Measurements from ENCODE around the gene CCDC88A.
"Not testable (repeated sequence)": the region's sequence is repeated elsewhere in the genome, so short reads cannot be mapped to it uniquely, and the experiment has no call there.

CCDC88A gene

DNA sequence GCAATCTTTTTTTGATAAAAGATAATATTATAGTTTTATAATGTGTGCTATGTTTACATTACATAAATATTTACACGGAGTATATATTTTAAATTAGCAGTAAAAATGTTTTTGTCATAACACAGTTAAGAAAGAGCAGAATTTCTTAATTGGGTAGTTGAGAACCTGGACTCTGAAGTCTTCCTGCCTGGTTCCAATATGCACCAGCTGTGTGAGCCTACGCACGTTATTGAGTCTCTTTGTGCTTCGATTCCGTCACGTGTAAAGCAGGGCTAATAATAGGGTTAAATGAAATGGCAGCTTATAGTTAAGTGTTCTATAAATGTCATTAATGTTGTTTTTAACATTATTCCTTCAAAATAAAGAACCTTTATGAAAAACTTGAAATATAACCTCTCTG, 1.2 kb upstream of the CCDC88A start:
- no peak for DNase-seq

DNA sequence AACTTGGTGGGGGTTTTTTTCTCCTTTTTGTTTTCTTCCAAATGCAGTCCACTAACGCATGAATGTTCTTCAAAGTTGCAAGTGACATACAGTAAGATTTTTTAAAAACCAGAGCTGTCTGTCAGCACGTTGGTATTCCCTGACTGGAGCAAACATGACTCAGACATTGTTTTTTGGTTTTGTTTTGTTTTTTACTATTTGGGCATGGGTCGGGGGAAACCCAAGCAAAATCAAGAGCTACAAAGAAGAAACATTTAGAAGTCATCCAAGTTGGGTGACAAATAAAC, 726 bp upstream of the CCDC88A start:
- DNase-seq: no peak

DNA sequence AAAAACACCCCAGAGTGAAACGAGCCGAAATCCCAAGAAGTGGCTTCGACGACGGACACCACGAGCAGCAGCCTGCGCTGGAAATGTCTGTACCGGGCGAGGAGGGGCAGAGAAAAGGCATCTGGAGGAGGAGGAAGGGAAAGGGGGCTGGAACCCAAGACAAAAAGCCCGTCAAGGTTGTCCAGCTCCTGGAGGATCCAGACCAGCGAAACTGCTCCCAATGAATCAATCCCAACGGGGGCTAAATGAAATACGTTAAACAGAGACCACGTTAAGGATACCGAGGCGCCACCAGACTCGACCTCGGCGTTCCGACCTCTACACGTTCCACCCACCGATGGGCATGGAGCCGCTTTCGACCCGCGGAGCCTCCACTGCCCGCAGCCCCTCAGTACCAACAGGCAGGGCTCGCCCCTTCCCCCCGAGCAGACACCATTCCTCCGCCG, 400 bp downstream of the CCDC88A start:
- DNase-seq: no peak

DNA sequence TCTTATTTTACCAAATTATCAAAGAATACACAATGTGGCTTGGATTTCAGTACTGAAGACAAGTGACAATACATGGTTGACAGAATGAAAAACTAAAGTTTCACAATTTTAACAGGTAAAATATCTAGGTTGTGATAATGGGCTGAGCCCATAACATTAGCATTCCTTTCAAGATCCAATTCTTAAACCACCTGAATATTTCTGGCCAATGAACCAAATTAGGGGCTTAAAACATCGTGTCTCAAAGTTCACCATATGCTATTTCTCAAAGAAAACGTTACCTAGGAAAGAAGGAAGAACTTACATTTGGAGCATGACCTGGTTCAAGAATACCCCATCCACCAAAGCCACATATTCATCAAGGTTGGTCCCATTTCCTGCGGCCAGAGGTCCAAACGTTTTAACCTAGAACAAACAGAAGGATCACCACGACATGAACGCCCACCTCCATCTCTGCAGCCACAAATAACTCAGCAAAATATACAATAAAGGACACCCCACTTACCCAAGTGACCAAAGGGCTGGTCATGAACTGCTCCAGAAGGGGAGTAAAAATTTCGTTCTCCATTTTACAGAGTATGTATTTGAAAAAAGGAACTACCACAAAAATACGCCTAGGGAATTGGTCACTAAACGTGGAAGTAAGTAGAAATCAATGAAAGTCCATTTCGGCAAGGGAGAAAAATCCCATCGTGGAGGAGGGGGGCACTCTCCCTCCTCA, 984 bp downstream of the CCDC88A start:
- DNase-seq: no peak

DNA sequence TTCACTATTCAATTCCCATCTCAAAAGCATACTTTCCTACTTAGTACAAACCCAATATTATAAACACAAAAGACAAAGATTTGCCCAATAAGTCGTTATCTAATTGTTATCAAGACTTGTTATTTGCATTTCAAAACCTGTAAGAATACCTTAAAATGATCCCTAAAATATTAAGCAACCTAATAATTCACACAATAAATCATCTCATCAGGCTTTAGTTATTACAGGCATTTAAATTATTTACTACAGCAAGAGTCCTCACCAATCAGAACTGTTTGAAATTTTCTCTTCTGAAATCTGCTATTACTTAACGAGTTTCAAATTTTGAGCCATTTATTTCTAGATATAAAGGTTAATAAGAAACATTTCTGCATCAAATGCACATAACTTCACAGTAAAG, 1.6 kb downstream of the CCDC88A start:
- no peak for DNase-seq

DNA sequence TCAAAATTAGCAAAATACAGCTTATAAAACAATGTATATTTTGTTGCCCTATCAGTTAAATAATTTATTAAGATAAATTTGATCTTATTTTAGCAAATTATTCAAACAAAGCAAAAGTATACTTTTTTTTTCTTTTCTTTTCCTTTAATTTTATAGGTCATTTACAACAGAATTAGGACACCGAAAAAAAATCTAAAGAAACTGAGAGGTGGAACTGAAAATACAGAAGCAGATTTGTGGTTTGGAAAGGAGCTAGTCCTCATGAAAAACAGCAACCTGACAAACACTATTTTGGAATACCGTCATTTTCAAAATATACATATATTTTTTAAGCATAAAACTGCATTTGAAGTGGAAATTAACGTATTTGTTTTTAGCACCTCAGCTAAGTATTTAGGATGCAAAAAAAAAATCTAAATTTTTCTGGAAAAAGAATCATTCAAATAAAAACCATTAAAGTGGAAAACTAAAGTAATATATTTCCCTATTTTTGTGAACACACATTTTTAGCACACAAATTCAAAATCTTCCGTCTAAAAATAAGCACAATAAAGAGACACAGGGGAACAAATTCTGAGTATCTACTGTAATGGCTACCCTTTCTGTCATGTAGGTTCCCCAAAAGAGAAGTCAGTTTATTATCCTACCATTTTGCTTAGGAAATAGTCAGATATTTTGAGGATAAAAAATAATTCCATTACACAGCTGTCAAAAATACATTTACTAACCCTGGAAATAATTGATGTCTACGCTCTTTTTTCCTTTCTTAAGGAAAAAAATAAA, 2.7 kb downstream of the CCDC88A start:
- no peak for DNase-seq

DNA sequence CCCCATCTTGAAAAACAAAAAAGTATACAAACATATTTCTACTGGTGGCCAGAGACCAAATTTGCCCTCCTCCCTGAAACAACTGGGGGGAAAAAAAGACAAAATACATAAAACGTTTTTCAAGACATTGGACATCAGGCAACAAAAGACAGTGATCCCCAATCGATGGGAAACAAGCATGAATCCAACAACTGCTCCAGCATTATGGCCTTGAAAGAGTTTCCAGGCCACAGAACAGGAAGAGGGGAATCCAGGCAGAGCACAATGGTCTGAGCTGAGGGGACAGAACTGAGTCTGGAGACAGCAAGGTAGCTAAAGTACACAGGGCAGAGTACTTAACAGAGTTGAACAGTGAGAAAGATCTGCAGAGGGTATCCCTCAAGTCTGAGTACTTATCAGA, 4.4 kb downstream of the CCDC88A start:
- no peak for DNase-seq

DNA sequence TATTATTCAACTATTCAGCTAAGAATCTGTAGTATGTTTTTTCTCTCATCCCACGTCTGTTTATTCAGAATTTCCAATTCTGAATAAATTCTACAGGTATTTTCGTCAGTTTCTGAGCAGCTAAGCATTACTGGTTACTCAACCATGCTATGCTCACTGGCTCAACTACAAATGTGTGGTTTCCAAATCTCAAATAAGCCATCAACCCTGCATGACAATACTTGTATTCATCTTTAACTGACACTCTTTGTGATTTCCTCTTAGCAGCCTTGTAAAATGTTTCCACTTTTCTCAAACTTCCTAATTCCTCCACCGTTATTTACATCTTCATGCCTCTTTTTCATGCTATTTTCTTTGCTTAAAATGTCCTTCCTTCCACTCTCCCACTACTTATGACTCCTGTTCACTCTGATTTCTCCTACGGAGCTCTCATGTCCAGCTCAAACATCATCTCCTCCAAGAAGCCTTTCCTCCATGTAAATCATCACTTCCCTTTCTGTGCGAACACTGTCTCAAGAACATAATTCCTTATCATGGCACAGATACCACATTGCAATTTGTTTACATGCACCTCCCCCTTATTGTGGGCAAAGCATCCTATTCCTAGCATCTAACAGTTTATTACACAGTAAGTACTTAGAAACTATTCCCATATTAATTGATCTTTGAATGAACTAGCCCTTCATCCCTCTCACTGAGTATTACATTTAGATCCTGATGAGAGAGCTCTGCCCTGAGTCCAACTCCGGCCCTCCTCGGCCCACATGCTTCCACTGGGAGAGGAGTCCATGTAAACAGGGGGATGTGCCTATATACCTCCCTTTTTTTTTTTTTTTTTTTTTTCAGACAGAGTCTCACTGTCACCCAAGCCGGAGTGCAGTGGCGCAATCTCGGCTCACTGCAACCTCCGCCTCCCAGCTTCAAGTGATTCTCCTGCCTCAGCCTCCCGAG, 10.5 kb downstream of the CCDC88A start:
- DNase-seq: no peak

DNA sequence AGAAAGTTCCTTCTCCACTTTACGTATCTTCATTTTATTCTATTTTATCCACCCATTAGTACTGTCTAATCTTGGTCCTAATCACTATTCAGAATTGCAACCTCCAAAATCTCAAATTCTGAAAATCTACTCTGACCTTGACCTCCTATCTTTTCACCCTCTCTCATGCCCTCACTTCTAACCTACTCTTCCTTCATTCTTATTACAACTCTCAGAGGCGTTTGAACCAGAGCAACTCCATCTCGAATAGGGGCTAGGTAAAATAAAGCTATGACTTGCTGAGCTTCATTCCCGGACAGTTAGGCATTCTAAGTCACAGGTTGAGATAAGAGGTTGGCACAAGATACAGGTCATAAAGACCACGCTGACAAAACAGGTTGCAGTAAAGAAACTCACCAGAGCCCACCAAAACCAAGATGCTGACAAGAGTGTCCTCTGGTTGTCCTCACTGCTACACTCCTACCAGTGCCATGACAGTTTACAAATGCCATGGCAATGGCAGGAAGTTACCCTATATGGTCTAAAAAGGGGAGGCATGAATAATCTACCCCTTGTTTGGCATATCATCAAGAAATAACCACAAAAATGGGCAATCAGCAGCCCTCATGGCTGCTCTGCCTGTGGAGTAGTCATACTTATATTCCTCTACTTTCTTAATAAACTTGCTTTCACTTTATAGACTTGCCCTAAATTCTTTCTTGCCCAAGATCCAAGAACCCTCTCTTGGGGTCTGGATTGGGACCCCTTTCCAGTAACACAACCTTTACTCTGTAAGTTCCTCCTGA, 11.4 kb downstream of the CCDC88A start:
- DNase-seq: no peak

DNA sequence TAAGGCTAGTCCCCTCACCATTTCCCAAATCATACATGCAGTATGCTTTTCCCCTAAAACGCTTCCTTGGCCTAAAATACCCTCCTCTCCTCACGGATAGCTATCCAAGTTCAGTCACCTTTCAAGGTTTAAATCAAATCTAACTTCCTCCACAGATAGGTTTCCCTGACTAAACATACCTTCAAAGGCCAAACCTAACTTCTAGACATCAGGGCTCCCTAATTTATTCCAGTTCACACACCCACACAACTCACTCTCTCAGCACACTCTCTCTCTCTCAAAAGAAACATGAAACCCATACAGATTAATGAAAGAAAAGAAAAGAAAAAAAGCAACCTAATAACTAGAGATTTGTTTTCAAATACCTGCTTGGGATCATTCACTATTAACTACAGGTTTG, 14.5 kb downstream of the CCDC88A start:
- no peak for DNase-seq

DNA sequence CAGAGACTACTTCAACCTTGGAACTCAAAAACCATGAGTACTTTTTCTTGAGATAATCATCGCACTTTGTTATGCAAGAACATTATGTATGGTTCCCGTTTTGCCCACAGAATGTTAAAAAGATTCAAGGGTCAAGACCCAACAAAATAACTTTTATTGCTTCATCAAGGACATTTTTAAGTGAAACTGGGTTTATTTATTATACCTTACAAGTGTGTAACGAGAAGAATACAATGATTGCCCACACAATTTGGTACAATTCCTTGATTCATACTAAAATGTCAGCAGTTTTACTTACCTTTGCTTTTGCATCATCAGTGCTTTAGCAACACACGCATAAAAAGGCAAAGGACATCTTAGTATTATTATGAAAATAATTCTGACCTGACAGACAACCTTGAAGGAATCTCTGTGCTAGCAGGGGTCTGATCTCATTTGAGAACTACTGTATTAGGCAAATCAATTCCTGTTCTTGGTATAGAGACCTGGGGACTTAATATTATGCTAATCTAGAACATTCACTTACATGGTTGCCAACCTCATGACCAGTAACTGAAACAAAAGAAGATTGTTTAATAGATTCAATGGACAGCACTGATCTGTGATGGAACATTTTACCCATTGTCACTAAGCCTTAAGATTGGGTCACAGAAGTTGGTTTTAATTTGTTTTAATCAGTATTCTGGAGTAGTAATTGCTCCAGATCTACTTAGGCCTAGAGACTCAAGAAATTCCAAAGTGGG, 16.2 kb downstream of the CCDC88A start:
- no peak for DNase-seq

DNA sequence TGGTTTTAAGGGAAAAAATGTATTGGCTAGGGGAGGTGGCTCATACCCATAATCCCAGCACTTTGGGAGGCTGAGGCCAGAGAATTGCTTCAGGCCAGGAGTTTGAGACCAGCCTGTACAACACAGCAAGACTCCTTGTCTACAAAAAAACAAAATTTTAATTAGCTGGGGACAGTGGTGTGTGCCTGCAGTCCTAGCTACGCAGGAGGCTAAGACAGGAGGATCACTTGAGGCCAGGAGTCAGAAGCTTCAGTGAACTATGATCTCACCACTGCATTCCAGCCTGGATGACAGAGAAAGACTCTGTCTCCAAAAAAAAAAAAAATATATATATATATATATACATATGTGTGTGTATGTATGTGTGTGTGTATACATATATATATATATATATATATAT, 18.5 kb downstream of the CCDC88A start:
- DNase-seq: no peak

DNA sequence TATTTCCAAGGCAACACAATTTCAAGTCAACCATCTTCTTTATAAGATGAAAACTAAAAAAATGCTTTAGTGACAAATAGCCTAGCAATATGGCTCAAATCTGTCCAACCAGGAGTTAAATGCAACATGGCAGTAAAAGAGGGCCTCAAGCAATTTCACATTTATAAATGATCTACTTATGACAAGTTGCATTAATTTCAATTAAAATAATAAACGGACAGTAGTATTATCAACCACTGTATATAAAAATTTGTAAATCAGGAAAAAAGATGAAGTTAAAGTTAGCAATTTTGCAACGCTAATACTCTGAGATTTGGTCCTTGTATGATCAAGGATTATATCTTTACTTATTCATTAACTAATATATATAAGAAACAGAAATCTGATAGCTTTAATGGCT, 19.3 kb downstream of the CCDC88A start:
- peak; percentile 44 for DNase-seq

DNA sequence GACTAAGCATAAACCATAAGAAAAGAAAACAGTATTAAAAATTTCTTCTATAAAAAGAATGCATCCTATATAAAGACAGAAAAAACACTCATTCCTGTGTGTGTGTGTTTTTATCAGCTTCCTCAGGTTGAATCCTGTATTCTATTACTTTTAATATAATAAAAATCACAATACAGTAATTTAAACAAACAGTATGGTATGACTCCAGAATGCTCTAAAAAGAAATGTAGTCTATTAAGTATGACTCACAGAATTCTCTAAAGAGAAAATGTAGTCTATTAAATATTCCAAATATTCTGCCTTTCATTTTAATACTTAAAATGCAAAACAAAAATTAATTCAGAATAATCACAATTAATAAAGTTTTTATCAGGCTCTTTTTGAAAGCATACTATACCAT, 19.8 kb downstream of the CCDC88A start:
- no peak for DNase-seq

DNA sequence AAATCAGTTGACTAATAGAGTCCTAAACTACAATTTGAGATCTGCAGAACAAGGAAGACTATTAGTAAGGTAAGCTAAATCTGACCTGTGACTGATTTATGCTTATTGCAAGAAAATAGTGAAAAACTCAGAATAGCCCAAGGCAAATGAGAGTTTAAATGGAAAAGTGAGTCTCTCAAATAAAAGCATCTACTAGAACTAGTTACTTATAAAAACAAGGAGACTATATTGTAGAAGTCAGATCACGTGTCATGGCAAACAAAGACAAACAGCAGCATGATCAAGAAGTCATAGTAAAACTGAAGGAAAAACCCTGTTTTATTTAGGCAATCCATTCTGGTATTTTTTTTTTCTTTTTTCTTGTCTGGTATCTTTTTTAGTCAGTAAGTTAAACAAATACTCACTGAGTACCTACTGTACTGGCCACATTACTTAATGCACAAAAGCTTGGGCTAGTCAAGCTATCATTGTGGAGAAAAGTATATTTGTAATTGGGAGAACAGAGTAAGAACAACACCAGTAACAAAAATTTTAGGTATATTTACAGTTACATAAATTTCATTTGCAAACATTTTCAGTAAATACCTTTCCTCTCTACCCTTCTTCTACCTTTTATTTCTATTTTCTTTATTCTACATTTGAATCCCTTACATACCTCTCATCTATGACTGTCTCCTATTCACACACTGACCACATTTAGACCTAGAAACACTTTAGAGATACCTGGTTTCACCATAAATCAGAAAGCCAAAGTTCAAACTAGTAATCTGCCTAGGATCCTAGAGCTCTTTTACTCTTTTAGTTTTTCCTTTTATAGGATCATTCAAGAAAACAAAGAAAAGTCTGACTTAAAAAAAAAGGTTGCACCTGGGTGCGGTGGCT, 23.7 kb downstream of the CCDC88A start:
- no peak for DNase-seq

DNA sequence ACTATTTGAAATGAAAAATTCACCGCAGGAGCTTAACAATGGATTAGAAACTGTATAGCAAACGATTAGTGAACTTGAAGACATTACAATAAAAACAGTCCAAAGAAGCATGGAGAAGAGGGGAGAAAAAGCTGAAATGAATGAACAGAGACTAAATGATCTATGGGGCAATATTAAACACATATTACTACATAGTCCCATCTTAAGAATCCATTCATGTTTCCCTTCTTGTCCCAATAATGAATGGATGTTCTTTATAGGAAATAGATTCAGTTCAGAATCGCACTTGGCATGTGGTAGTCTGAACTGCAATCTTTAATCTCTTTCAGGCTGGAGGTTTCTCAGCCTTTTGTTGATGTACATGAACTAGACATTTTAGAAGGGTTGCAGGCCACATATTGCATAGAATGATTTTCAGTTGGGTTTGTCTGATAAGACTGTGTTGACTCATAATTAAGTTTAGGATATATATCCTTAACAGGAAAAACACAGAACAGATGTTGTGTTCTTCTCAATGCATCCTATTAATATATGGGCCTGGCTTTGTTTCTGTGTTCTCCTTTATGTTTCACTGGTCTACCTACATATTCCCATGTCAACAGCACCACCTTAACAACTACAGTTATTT, 27.9 kb downstream of the CCDC88A start:
- no peak for DNase-seq

DNA sequence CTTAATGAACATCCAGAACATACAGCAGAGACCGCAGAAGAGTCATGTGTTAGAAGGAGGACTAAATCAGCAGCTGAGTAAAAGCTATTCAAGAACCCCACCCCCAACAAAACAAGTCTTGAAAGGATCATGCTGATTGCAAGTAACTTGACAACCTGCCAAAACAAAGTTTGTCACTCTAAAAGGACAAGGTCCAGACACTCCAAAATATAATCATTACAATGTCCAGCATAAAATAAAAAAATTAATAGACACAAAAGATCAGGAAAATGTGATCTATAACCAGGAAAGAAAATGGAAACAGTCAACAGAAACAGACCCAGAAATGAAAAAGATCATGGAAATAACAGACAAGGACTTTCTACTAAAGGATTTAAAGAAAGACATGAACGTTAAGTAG, 28.5 kb downstream of the CCDC88A start:
- DNase-seq: no peak

DNA sequence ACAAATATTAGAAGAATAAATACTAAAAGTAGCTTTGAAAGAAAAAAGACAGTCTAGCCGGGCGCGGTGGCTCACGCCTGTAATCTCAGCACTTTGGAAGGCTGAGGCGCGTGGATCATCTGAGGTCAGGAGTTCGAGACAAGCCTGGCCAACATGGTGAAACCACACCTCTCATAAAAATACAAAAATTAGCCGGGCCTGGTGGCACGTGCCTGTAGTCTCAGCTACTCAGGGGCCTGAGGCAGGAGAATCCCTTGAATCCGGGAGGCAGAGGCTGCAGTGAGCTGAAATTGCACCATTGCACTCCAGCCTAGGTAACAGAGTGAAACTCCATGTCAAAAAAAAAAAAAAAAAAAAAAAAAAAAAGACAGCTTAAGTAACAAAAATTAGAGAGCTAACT, 34.1 kb downstream of the CCDC88A start:
- DNase-seq: not testable (repeated sequence)

DNA sequence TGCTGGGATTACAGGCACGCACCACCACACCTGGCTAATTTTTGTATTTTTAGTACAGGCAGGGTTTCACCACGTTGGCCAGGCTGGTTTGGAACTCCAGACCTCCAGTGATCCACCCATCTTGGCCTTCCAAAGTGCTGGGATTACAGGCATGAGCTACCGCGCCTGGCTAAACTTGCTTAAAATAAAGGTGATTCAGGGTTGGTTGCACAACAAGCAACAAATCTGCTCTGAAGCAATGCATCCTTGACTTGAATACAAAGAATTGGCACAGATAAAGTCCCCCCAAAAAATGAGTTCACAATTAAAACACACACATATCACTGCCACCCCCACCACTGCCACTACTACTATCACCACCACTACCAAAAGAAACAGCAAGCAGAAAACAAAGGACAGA, 34.9 kb downstream of the CCDC88A start:
- no peak for DNase-seq

DNA sequence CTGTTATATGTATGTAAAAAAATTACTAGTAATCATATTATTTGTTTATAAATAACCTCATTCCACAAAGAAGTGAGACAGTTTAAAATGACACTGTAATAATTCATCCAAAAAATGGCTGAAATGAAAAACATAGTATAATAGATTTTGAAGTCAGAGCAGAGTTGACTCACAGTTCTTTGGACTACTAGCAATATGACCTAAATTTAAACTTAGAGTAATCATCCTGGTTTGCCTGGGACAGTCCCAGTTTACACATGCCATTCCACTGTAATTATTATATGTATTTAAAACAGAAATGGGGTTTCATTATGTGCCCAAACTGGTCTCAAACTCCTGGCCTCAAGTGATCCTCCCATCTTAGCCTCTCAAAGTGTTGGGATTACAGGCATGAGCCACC, 48.3 kb downstream of the CCDC88A start:
- DNase-seq: no peak

DNA sequence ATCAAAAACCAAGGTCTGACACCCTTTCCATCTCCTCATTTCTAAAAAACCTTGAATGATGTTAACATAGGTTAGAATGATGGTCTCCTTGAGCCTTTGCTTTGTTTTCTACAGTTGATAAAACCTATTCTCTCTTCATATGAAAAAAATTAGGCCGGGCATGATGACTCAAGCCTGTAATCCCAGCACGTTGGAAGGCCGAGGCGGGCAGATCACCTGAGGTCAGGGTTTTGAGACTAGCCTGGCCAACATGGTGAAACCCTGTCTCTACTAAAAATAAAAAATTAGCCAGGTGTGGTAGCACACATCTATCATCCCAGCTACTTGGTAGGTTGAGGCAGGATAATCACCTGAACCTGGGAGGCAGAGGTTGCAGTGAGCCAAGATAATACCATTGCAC, 49.4 kb downstream of the CCDC88A start:
- no peak for DNase-seq

All from retina (tissue), 1 donor.